HT-29 (cell line): ENCODE measurements around the gene SESN3. TPM values are rescaled to one million over a fixed set of nuclear protein-coding genes. Genes with fewer than 3 reads are reported as not detected.
"Not testable (repeated sequence)": the region's sequence is repeated elsewhere in the genome, so short reads cannot be mapped to it uniquely, and the experiment has no call there.

Experiments
- DNase-seq: peaks from one replicate; pipeline ENCODE4 v3.0.0-alpha.2; 2015; ENCODE audit warnings: low spot score
- total RNA-seq: library from RNA; depleted of rRNA; stranded (reverse); fragments of >200 nt; shearing (Covaris generic); gene quantifications from 2 replicates; pipeline ENCODE4 v1.2.3, GENCODE V29; 2014; rRNA removed

Gene SESN3, protein sequence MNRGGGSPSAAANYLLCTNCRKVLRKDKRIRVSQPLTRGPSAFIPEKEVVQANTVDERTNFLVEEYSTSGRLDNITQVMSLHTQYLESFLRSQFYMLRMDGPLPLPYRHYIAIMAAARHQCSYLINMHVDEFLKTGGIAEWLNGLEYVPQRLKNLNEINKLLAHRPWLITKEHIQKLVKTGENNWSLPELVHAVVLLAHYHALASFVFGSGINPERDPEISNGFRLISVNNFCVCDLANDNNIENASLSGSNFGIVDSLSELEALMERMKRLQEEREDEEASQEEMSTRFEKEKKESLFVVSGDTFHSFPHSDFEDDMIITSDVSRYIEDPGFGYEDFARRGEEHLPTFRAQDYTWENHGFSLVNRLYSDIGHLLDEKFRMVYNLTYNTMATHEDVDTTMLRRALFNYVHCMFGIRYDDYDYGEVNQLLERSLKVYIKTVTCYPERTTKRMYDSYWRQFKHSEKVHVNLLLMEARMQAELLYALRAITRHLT
- 0.31 and 0.81 TPM in 2 replicates for total RNA-seq

DNA sequence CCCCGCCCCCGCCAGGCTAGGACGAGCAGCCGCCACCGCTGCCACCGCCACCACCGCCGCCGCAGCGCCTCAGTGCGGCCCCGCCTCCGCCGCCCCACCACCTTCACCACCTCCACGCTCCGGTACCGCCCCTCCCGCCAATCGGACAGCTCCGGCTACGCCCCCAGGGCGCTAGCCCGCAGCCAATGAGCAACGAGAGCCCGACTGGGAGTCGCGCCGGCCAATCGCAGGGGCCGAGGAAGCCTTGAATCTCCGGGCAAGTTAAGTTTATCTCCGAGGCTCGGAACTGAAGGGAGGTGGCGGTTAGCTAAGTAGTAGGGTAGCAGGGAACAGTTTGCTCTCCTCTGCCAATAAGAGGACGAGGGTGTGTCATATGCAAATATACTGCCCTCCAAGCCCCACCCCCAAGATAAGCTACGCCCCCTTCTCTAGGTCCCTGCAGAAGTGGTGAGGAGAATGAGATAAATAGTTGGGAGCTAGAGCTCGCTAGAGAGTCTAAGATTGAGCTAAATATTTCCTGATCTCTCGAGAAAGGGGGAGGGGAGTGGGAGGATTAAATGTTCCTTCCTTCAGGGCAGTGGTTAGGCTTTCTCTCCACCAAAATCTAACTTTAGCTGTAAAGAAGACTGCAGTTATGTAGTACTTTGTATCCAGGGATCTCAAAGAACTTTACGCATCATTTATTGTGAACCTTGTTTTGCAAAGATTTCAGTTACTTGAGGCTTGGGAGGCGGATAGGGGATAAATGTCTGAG lies at the start of gene SESN3:
TSS of gene SESN3 (minus strand) at position 76 of the 754 bp plus-strand sequence. CDS start 342 bp downstream, outside the sequence.
- peak; percentile 93 for DNase-seq

DNA sequence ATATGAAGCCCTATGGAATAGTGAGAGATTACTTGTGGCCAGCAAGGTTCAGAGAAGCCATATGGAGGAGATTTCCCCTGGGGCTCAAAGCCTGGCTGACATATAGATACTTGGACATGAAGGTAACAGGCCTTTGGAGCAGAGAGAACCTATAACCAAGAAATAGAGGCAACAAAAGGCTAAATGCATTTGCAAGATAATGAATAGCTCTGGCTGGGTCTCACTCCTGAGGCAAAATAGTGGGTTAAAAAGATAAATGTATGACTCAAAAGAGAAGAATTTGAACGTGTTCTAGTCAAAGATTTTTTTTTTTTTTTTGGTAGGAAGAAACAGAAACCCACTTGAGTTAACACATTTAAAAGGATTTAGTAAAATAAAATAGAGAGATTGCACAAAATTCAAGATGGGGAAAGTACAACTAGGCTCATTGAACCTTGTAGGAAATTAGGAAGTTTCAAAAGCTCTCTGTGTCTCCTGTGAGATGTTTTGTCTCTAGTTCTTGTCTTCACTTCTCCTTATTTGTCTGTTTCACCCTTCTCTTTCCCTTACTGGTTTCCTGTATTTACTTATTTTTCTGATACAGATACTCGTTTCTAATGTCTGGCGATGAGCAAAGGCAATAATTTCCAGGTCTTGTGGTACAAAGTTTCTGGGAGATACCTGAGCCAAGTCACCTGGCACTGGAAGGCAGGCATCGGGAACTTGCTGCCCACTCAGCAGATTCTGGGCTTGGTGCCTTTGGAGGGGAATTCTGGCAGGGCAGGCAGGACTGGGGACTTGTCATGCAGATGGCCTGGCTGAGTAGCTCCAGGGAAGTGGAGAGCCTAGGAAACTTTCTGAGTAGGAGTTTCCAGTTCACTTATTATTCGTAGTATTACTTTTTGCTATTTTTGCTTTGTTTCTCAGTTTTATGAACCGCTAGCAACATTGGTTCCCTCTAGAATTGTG lies 49.2 kb upstream of the SESN3 start:
- no peak for DNase-seq

DNA sequence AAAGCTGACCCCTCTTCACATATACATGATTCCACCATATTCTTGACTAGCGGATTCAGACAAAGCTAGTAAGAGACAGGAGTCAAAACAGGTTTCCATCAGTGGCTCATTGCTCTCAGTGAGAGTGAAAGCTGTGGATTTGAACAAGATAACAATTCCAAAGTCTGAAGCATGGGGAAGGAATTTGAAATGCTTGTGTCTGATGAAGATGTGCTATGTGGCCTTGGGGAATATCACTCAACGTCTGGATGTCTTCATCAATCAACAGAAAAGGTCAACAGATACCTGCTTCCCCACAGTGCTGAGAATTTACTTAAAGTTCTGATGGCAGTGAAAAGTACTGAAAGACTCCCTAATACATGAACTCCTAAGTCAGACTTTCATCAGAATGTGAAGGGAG lies 46.9 kb upstream of the SESN3 start:
- no peak for DNase-seq

DNA sequence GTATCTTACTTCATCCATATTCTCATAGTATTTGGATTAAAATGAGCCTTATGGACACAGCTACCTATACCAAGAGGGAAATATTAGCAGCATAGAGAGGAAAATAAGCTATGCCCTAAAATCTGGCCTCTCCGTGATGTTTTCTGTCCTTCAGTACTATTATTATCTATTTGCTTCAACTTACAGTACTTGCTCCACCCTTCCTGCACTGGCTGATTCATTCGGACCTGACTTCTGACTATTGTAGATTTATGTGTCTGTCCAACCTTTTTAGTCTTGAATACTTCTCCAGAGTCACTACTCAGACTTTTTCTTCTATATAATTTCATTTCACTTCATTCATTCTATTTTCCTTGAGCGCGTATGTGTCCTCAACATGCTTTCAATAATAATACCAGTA lies 45.1 kb upstream of the SESN3 start:
- no peak for DNase-seq

DNA sequence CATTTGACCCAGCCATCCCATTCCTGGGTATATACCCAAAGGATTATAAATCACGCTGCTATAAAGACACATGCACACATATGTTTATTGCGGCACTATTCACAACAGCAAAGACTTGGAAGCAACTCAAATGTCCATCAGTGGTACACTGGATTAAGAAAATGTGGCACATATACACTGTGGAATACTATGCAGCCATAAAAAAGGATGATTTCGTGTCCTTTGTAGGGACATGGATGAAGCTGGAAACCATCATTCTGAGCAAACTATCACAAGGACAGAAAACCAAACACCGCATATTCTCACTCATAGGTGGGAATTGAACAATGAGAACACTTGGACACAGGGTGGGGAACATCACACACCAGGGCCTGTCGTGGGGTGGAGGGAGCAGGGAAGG lies 42.6 kb upstream of the SESN3 start:
- not testable (repeated sequence) for DNase-seq

DNA sequence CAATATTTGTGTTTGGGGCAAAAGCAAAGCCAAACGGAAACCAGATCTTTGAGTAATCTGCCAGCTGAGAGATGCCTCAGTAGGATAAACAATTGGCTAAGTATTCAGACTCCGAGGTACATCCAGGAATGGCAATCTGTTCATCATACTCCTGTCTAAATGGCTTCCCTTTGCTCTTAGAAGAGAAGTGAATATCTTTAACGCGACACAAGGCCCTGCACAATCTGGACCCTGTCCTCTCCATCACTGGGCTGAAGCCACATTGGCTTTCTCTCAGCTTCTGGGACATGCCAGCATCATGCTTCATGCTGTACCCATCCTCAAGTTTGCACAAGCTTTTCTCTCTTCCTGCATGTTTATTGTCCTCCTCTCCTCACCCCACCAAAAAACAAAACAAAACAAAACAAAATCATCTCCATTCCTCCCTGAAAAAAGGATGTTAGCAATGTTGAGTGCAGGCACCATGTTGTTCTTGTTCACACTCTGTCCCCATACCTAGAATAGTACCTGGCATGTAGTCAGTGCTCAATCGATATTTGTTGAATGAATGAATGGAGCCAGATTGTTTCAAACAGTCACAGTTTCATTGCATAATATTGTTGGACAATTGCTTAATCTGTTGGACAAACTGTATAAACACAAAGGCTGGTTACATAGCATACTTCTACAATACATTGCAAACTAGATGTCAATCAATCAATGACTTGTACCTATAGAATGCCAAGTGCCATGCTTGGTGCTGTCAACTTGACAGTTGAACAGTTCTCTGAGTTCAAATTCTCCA lies 38.2 kb upstream of the SESN3 start:
- no peak for DNase-seq

DNA sequence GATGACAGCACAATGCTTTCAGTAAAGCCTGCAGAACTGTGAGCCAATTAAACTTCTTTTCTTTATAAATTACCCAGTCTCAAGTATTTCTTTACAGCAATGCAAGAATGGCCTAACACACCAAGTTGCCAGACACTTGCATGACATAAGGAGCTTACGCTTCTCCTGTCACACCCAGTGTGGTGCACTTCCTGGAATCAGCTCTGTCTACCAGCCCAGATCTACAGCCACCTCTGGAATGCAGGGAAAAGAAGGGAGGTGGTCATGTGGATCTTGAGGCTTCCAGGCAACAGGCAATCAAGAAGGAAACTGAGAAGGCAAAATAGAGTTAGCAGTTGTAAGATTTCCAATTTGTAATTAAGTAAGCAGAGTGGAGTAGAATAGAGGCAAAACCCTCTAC lies 37.4 kb upstream of the SESN3 start:
- no peak for DNase-seq

DNA sequence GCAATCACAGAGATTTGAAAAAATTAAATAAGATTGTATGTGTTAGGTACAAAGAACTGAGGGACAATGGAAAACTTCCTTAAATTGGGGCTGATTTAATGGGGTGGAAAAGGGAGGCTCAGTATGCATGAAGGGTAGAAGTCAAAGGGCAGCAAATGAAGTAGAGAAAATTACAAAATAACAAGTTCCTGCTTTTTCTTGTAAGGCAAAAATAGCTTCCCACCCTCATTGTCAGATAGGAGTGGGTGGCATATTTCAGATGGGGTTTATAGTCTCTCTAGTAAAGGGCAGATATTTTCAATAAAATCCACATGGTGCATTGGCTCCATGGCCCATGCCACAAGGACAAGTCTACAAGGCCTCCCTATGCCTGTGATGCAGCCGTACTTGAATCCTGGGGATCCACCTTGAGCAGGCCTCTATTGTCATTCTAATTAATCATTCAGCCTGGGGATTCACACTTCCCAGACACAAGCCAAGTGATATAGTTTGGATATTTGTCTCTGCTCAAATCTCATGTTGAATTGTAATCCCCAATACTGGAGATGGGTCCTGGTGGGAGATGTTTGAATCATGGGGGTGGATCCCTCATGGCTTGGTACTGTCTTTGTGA lies 36.7 kb upstream of the SESN3 start:
- DNase-seq: no peak

DNA sequence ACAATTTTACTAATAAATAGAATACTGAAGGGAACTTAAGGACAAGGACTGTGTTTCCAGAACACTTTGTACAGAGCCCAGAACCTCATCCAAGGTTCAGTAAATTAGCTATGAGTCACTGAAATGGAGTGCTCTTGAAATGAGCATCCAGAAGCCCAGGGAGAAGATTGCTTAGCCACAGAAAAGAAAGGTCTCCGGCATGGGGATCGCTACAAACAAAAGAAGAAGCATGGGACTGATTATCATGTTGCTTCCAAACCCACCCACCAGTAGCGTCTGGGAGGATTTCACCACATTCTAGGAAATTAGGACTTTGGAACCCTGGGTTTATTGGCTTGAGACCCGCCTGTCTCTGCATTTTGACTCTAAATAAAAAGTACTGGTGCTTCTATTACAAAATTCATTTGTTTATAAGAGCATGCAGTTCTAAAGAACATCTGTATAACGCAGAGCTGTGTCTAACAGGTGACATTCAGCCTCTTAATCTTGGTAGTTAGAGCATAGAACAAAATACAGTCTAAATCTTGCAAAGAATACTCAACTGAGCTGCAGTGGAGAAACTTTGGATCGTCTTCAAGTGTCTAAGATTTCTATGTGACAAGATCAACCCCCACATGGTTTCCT lies 35.9 kb upstream of the SESN3 start:
- DNase-seq: no peak

DNA sequence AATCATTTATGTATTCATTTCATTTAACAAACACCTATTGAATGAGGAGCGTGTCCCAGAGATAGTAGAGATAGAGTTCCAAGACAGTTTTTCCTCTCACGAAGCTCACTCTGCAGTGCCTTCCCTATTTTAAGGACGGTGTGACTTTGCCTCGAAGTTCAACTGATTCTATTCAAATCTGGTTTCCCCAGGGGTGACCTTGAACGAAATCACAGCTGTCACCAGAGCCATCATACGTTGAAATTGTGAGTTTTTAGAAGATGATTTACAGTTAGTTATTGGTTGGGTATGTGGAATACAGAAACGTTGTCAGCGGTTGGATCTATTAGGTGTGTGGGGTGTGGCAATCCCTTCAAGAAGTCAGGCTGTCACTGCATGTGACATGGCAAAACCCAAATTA lies 33.9 kb upstream of the SESN3 start:
- DNase-seq: no peak

DNA sequence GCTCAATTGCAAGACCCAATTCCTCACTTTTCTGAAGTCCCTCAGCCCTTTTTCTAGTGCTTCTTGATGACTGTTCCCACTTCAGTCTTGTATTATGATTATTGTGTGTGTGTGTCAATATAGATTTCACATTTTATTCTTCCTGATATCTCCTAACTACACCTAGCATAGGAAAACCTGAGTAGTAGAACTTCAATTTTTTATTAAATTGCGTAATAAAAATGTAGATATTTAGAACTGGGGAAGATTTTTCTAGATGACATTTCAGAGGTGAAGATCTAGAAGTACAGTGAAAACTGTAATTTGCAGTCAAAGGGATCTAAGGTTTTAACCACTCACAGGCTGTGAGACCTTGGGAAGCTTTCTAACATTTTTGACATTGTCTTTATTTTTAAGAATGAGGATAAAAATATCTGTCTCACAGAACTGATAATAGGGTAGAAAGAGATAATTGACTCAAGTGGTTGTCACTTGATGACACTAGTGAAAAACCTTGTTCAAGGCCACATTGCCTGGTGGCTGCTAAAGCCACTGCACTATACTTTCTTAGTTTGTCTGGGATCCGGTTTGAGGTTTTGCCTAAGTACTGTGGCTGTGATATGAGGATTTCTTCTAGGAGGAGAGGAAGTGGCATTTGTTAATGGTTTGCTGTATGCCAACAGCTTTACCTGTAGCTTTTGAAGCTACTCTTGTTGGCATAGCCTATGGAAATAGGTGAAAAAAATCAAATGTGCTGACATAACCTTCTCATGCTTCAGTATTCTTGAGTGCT lies 32.2 kb upstream of the SESN3 start:
- DNase-seq: no peak

DNA sequence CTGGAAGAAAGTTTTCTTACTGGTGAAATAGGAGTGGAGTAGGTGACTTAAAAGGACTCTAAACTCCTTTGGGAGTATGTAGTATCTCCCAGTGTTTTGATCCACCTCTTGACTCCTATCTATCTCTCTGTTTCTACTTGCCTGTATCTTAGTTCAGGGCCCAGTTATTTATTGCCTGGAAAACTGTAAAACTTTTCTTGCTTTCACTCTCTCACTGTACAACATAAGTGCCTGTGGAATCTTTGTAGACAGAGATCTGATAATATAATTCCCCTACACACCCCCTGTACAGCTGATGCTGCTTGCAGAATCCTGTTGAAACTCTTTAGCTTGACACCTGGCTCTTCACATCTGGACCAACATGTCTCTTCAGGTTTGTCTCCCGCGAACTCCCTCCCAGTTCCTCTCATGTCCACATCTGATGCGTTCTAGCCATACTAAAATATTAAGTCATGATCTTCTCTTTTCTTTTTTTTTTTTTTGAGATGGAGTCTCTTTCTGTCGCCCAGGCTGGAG lies 26.5 kb upstream of the SESN3 start:
- DNase-seq: no peak

DNA sequence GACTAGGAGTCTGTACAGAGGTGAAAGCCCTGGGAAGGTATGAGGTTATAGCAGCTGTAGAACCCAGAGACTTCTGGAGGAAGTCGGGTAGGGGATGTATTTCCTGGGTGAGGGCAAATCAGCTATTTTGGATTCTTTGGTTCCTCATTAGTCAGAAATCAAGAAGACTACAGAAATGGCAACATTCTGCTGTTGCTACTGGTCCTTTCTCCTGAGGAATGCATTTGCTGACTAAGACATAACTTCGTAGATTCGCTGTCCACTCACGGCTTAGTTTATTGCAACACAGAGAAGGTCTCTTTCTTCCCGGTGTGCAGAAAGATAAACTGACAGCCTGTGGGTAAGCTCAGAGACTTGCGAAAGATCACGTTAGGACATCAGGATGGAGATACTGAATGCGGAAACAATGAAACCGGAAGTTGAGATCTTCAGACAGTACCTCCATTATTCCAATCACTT lies 25.3 kb upstream of the SESN3 start:
- DNase-seq: no peak

DNA sequence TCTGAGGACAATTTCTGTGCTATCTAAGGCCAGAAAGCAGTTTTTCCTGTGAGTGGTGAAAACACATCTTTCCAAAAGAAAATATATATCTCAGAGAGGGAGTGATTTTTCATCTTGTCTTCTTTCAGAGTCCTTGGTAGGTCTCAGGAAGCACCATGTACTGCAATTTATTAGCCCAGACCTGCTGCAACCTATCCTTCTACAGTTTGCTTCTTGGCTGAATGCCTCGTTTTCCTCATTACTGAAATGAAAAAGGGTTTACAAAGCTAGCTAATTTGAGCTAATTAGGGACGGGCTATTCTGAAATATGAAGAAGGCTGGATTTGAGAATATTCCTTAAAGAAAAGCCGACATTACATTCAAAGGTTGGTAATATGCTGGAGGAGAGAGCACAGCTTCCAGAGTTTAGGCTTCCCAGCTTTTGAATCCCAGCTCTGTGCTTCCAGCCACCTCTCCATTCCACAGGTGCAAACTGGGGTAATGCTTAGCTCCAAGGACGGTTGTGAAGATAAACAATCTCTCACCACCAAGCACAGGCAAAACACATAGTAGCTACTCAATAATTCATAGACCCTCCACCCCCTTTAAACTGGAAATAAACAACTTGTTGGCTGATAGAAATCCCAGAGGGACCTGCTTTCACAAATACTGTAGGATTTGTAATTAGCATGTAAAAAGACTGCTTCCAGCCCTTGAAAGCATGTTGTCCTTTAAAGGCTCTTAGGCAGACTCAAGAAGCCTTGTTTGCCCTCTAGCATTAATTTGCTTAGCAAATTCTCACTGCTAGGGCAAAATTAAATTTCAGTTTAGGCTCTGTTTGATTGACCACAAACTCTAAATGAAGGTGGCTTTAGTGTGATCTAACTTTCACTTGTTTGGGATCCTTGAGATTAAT lies 24.5 kb upstream of the SESN3 start:
- no peak for DNase-seq

DNA sequence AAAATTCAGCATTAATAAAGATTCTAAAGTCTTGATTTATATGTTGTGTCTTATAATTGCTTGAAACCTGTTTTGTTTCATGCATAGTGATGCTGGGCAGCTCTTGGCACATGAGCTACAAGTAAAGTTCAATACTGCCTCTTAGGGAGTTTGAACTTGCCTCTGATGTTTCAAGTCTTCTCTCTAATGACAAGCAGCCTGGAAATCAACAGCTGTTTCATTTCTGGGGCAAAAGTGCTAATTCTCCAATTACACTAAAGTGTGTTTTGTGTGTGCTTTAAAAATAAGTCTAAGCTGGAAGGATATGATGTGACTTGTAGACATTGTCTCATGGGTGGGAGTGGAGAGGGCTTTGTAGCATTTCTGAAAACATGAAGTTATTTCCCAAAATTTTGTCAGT lies 23.7 kb upstream of the SESN3 start:
- DNase-seq: no peak

DNA sequence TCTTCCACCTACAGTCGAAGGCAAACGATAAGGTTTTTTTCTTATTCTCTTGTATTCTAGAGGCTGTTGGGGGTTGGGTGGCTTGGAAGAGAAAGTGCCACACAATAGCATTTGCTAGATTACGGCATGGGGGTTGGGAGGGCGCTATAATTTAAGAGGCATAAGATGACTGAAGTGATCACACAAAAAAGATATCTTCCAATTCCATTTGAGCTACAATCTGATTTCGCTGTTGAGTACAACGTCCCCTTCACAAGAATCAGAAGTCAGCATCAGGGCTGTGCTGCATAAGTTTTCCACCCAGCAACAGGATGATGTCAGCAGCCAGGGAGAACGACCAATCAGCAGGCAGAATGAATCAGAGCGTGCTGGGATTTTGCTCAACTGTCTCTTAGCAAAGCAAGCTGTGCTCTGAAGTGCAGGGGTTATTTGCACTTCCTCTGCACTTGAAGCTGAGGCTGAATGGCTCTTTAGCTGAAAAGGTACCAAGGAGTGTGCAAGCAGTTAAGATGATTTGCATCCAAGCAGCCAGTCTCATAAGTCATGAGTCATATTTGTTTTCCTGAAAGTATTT lies 23.2 kb upstream of the SESN3 start:
- DNase-seq: peak; percentile 63

DNA sequence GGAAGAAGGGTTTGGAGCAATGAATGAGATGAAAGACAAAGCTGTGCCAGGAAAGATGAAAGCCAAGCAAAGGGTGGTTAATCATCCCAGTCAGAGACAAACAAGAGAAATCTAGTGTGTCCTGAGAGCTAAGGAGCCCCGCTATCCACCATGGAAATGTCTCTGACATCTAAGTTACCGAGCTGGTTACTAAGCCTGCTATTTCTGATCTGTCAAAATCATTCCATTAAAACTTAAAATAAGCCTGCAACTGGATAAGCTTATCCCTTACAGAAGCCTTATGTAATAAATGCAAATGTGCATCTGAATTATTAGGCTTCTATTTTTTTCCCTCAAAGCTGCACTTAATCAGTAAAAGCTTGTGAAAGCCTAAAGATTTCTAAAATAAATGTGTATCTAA lies 22.1 kb upstream of the SESN3 start:
- no peak for DNase-seq
